Measurements from ENCODE around the gene APH1B.

DNA sequence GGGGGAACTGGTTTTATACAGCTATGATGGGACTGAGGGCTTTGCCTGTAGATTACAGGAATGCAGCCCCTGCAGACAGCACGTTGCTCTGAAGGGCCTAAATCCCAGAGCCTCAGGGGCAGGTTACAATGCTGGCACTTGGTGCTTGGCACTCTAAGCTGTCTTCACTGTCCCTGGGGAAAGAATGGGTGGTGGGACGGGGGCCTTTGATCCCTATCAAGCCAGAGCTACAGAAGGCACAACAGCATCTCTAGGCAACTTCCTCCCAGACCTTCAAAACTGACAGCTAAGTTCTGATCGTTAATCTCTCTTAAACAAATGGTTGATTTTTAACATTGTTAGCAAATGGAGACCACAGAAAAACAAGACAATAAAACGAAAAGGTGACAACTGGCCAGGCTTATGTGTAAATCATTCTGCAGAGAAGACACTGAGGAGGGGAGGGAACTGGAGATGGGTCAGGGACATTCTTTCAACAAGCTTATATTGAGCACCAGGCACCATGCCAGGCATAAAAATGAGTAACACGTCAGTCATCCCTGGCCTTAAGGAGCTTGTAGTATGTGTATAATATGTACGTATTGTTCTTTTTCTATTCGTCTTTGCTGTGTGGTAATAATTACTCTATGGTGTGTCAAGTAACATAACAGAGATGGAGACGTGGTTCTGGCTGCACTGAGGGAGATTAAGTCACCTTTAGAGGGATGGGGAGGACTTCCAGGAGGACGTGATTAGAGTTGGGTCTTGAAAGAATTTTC, 55.1 kb downstream of the APH1B start:
- no peak for TF ChIP-seq EP300 (IDR thresholded peaks at IDR 0.05)
- TF ChIP-seq POLR2A (IDR thresholded peaks at IDR 0.05): no peak
- TF ChIP-seq CTCF (IDR thresholded peaks at IDR 0.05): no peak

All from ovary (tissue), 3 donors.